GM18499 (cell line): ENCODE data around the gene METTL24.
"Not testable (repeated sequence)": the region's sequence is repeated elsewhere in the genome, so short reads cannot be mapped to it uniquely, and the experiment has no call there.

Experiments
- ATAC-seq: cut with Tn5 transposase; IDR thresholded peaks from one replicate; pipeline ENCODE4 v1.9.1; 2021; ENCODE audit warnings: moderate number of reproducible peaks; ENCODE audit not compliant: insufficient read depth, unreplicated experiment

Gene METTL24

DNA sequence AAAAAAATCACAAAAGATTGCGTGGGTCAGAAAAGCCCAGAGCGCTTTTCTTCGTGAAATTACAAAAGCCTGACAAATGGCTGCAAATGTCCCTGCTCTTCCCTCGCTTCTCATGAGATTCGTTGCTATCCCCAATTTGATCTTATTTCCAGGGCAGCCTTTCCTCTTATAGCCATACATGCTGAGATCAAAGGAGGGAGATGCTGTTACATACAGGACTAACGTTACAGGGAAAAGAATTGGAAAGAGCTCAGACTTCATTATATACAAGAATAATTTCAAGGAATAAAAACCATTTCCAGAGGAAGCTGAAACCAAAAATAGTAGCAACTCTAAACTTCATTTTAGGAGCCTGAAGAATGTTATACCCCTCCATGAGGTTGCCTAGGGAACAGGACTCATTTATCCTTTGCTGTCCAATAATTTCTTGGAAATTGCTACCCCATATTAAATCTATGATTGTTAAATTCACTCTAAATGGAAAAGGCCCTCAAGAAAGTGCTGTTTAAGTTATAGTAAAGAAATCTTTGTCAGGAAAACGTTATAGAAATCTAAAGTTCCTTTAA is 81.0 kb downstream of the METTL24 start:
- ATAC-seq, result no peak

DNA sequence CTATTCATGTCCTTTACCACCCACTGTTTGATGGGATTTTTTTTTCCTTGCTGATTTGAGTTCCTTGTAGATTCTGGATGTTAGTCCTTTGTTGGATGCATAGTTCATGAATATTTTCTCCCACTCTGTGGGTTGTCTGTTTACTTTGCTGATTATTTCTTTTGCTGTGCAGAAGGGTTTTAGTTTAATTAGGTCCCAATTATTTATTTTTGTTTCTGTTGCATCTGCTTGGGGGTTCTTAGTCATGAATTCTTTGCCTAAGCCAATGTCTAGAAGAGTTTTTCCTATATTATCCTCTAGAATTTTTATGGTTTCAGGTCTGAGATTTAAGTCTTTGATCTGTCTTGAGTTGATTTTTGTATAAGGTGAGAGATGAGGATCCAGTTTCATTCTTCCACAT is 85.4 kb downstream of the METTL24 start:
- not testable (repeated sequence) for ATAC-seq

DNA sequence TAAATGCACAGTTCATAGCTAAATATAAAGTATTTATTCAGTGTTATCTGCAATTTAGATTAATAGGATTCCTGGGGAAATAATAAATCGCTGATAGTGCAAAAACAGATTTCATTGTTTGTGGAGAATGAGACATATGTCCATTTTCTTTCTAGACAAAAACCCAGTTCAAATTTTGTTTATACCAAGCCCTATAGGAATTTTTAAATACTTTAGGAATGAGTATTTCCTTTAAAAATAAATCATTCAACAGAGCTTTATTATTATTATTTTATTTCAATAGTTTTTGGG is 86.5 kb downstream of the METTL24 start:
- ATAC-seq, result no peak

DNA sequence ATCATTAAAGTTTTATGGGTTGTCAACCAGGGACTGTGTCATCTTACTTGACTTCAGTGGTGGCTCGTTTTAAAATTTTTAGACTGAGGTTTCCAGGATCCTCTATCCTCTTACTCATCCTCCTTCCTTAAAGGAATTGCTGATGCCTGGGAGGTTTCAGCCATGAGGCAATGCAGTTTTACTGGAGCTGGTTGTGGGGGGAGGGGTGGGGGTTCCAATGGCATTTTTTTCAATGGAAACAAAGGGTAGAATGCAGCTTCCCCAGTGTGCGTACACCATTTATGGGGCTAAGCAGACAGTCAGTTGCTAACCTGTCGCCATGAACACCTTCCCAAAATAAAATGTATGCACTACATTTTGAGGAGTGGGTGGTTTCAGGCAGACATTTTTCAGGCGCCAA is 88.0 kb downstream of the METTL24 start:
- no peak for ATAC-seq

DNA sequence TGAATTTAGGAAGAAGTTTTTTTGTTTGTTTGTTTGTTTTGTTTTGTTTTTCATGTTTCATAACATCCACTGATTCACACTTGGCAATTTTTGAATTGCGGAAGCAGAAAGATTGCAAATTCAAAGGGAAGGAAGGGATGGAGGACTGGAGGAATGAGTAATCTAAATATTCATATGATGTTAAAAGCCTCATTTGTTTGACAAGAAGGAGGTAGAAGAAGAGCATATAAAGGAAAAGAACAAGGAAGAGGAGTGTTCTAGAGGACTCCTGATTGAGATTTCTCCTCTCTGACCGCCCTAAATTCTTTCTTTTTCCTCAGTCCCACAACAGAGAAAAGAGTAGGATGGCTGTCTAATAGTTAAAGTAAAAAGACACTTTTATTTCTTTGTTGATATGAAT is 88.5 kb downstream of the METTL24 start:
- ATAC-seq, result no peak

DNA sequence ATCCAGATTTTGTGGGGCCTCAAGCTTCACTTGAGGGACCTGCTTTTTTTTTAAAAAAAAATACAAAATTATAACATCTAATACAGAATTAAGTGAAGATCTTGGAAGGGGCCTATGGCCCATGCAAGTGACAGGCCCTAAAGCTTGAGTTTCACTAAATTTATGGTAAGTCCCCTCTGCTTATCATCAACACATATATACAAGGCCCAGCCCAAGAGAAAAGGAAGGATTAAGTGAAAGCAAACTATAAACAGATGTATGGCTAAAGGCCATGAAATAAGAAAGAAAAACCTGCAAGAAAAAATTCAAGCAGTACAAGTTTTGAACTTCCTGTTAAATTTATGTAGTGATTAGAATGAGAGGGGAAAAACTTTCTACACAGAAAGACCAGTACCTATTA is 91.2 kb downstream of the METTL24 start:
- no peak for ATAC-seq

DNA sequence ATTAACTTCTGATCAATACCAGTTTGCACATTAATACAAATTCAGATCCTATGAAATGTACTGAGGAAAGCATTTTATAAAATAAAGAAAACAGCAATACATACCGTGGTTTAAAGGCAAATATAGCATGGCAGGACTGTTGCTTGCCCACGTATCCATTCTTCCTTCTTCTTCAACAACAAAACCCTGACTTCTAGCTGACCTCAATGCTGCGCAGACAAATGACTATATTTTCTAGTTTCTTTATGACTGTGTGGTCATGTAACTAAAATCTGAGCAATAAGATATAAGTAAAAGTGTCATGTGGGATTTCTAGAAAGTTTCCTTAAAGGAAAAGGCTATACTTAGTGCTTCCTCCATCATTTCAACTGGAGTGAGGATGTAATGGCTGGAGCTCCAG is 92.9 kb downstream of the METTL24 start:
- no peak for ATAC-seq

DNA sequence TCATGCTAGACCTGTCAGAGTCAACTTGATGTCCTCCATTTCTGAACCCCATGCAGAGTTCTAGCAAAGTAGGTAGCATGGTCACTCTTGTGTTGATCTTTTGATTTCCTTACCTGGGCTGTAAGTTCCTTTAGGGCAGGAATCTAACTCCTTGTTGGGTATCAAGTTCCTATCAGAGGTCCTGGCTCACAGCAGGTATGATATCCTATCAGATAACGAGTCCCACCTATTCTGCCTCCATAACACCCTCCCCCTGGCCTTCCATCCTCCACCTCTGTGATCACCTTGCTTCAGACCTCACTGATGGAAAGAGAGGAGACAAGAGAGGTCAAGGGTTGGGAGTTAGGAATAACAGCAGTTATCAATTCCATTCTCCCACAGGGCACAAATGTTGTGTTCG is 101.8 kb downstream of the METTL24 start:
- ATAC-seq, result no peak

DNA sequence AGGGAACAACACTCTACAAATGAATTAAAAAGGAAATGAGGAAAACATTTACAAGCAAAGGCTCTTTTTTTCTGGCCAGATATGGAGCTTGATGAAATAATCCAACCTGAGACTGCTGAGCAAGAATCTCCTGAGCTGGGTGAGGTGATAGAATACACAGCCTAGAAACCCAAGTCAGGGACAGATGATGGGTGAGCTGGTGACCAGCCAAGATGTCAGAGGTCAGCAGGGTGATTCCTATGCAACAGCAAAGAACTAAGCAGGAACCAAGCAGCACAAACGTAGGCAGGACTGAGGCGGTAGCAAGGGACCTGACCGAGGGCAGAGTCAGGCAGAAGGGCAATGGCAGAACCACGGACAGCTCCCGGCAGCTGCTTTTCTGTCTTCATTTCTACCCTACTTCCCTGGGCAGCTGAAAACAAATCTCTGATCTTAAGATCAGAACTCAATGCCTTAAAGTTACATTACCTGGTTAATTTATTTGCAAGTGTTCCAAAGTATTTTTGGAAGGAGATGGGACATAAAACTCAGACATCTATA is 102.9 kb downstream of the METTL24 start:
- ATAC-seq, result no peak

DNA sequence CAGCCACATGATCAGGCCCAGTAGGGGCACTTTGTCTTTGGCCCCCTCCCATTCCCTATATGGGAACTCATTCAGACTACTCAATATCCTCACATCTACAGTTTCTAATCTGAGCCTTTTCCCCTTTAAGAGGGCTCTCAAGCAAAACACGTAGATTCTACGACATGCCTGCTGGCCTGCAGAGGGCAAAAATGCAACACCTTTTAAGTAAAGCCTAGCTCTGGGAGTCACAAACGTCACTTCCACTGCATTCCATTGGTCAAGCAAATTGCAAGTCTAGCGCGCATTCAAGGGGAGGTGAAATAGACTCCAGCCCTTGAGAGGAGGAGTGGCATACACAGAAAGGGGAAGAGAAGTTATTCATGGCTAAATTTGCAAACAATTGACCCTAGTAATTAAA is 107.3 kb downstream of the METTL24 start:
- ATAC-seq, result no peak

DNA sequence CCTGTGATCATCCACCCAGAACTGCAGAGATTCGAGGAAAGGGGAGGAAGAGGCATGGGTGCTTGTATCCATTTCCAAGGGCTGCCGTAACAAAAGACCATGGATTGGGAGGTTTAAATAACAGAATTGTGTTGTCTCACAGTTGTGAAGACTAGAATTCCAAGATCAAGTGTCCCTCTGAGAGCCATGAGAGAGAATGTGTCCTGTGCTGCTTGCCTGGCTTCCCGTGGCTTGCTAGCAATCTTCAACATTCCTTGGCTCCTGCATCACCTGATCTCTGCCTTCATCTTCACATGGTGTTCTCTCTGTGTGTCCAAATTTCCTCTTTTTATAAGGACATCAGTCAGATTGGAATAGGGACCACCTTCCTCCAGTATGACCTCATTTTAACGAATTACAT is 108.1 kb downstream of the METTL24 start:
- no peak for ATAC-seq

DNA sequence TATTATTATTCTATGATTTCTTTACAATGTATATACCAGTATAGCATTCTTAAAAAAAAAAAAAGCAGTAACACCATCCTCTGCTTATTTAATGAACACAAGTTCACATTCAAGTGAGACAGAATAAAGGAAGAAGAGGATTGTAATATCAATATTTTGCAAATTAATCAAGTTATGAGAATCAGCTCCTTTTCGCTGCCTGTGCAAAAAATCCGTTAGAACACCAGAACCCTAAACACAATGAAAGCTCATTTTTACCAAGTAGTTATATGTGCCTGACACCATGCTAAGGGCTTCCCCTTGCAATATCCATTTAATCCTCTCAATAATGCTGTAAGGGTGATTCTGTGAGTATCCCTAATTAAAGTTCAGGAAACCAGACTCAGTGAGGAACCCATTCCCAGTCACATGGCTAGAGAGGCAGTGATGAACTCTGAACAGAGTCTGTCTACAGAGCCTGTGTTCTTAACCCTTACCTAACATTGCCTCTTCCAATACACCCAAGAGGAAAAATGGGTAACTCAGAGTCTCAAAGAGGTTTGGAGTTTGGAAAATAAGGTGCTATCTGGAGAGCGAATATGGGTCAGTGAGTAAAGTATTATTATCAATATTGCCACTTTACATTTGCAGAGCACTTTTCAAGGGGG is 111.1 kb downstream of the METTL24 start:
- no peak for ATAC-seq

DNA sequence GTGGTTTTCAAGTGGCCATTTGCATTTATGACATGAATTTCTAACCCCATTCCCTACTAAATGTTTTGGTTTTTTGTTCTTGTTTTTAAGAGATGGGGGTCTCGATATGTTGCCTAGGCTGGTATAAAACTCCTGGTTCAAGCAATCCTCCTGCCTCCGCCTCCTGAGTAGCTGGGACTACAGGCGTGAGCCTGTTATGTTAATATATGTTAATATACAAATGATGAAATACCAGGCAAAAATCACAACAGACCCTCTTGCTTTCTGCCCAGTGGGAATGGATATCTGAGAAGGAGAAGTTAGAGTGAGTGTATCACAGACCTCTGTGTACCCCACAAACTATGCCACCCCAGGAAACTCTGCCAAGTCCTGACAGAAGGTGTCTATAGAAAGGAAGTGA is 111.8 kb downstream of the METTL24 start:
- ATAC-seq, result no peak

DNA sequence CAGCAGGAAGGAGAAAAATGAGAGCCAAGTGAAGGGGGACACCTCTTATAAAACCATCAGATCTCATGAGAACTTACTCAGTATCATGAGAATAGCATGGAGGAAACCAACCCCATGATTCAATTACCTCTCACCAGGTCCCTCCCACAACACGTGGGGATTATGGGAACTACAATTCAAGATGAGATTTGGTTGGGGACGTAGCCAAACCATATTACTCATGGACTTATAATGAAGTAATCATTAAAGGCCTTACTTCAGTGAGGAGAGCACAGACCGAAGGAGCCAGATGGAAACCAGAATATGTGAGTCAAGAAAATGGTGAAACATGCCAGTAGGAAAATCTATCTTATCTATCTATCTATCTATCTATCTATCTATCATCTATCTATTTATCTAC is 113.5 kb downstream of the METTL24 start:
- ATAC-seq, result not testable (repeated sequence)

DNA sequence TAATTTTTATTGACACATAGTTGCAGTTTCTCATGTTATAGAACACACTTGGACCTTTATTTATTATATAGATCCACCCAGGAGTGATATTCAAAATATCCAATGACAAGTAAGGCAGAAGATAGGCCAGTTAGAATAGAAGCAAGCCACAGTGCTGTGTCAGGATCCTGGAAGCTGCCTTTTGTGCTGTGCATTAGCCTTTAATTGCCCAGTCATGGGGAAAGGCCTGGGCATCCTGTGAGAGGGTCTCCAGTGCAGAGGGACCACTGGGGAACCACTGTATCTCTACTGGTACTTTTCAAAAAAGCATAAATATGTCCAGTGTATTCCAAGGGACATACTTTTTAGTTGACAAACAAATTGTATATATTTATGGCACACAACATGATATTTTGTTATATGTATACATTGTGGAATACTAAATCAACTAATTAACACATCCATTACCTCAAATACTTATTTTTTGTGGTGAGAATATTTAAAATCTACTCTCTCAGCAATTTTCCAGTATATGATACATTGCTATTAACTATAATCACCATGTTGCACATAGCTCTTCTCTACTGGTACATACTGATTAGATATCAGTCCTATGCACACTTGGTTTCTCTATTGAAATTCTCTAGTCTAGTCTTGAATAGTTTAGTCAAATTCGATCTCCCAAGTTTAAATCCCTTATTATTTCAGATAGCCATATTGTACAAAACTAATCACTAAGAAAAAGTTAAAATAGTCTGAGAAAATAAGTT is 118.4 kb downstream of the METTL24 start:
- ATAC-seq, result no peak

DNA sequence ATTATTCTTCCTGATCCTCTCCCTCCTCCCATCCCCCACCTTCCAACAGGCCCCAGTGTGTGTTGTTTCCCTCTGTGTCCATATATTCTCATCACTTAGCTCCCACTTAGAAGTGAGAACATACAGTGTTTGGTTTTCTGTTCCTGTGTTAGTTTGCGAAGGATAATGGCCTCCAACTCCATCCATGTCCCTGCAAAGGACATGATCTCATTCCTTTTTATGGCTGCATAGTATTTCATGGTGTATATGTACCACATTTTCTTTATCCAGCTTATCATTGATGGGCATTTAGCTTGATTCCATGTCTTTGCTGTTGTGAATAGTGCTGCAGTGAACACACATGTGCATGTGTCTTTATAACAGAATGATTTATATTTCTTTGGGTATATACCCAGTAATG is 122.1 kb downstream of the METTL24 start:
- ATAC-seq, result not testable (repeated sequence)

DNA sequence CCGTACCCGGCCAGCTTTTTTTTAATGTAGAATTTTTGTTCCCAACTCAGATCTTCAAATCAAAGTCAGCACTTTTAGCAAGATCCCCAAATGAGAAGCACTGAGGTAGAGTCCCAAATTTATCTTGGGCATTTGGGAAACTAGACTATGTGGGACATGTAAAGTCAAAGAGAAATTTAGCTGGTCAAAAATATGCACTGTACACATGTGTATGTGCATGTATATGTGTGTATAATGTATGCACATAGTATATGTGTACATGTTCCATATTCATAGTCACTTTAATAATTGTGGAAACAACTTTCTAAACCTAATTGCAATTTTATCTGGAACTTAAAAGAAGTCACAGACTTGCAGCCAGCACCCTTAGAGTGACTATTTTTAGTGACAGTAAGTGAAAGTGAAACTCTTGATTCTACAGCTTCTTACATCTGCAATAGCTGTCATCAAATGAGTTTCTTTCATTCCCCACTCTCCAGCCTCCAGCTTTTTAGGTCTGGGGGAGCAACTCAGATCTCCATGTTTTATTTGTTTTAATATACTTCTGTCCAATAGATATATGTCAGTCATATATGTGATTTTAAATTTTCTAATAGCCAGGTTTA is 124.3 kb downstream of the METTL24 start:
- ATAC-seq, result peak; percentile 84

DNA sequence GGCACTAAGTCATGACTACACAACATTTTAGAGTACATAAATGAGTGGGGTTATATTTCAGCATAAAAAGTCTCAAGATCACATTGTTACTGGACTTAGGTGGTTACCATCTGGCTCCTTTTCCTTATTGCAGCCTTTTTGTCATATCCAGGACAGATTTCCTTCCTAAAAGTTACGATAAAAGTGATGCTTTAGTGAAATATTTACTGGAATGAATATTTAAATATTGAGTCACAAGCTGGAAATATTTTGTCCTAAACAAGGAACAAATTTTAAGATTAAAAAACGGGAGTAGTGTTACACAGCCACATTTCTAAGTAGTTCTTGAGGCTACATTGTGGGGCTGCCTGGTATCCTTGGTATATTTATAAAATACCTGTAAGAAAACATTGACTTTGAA is 125.7 kb downstream of the METTL24 start:
- ATAC-seq, result no peak

DNA sequence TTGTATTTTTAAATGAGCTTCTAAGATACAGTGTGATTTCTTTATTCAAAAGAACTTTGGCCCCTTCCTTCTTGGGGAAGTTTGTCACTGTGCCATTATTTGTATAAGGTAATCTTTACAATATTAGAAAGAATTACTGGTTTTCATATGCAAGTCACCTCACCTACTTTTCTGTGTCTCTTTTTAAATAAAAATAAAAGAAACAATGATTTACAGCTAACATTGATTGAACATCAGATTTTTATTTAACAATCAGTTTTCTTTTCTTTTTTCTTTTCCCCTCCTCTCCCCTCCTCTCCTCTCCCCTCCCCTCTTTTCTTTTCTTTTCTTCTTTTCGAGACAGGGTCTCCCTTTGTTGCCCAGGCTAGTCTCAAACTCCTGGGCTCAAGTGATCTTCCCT is 131.9 kb downstream of the METTL24 start:
- no peak for ATAC-seq

DNA sequence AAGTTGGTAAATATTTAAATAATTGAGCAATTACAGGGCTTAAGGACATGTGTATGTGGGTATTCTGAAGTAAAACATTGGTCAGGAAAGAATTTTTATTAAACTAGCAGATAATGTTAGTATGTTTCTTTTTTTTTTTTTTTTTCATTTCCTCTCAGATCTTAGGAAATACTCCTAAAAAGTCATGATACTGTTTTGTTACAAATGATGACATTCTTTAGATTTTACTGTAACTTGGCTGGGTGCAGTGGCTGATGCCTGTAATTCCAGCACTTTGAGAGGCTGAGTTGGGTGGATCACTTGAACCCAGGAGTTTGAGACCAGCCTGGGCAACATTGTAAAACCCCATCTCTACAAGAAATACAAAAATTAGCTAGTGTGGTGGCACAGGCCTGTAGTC is 136.4 kb downstream of the METTL24 start:
- ATAC-seq, result no peak

DNA sequence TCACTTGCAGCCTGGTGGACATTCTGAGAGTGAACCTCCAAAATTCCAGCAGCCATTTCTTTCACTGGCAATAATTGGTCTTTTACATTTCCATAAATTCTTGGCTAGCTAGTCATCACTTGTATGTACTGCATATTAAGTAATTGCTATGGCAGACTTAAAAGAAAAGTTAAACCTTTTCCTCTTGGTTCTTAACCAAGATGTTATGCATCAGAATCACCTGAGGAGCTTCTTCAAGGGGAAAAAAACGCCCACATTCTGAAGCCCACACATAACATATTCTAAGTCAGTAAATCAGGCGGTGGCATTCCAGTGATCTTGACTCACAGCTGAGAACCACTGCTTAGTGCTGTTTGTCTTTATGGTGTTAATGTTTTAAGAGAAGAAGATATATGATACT is 140.9 kb downstream of the METTL24 start:
- no peak for ATAC-seq
